Esophagus (tissue), 2 donors: ENCODE measurements around the gene PCBD1. TPM values are rescaled to one million over a fixed set of nuclear protein-coding genes. Genes with fewer than 3 reads are reported as not detected.

Experiments
- H3K27ac ChIP-seq, 2 donors: one replicate each; pipeline ENCODE4 v1.5.1; 2013; ENCODE audit warnings: low read depth in 2 of 2, mild to moderate bottlenecking in 2 of 2, inconsistent platforms in 1 of 2, low read length in 1 of 2, moderate library complexity in 1 of 2
- H3K27me3 ChIP-seq, 2 donors: one replicate each; pipeline ENCODE4 v1.6.1; 2013; ENCODE audit warnings: low read length in 2 of 2, control low read depth in 1 of 2, mild to moderate bottlenecking in 1 of 2; ENCODE audit not compliant: insufficient read depth in 2 of 2, control insufficient read depth in 1 of 2
- H3K36me3 ChIP-seq, 2 donors: one replicate each; pipeline ENCODE4 v1.6.1; 2013; ENCODE audit warnings: low read length in 1 of 2; ENCODE audit not compliant: control insufficient read depth in 2 of 2, insufficient read depth in 2 of 2
- H3K4me1 ChIP-seq, 2 donors: one replicate each; pipeline ENCODE4 v1.6.1; 2013; ENCODE audit warnings: low read length in 1 of 2; ENCODE audit not compliant: control insufficient read depth in 2 of 2, insufficient read depth in 2 of 2
- H3K4me3 ChIP-seq, 2 donors: one replicate each; pipeline ENCODE4 v1.5.1; 2013; ENCODE audit warnings: low read length in 2 of 2, mild to moderate bottlenecking in 2 of 2, low read depth in 1 of 2, moderate library complexity in 1 of 2
- H3K9me3 ChIP-seq, 2 donors: one replicate each; pipeline ENCODE4 v1.6.1; 2013; ENCODE audit warnings: mild to moderate bottlenecking in 2 of 2, low read depth in 1 of 2, low read length in 1 of 2, moderate library complexity in 1 of 2; ENCODE audit not compliant: control insufficient read depth in 2 of 2, insufficient read depth in 1 of 2
- WGBS, 2 donors: extraction: QIAGEN DNeasy Blood & Tissue Kit; methylation state at CpG; one replicate each; pipeline ENCODE4 v1.1.7; 2013; 5-methylcytosine and 5-hydroxymethylcytosine counted together
- polyA plus RNA-seq, 2 donors: library from polyadenylated mRNA; stranded (reverse); fragments of 200-250 nt; gene quantifications; one replicate each; pipeline ENCODE4 v1.2.3, GENCODE V29; 2013
- donor health status: healthy with polysubstance abuse.
- donor health status: Bipolar disorder and iron deficiency.

The PCBD1 gene
- 10 to 100 TPM; 42.5 to 60.4 TPM for polyA plus RNA-seq

- Histone ChIP-seq H3K27ac (peak within 1 kb of the TSS; percentile 81 to 90), H3K9me3 (no peaks in the 10 kb centered on the region), H3K36me3 (peaks cover 0 to 7% of the 10 kb centered on the region in 2 donors), H3K4me1 (peaks cover 6 to 14% of the 10 kb centered on the region in 2 donors), H3K4me3 (peak within 1 kb of the TSS; percentile 57 to 79), H3K27me3 (no peaks in the 10 kb centered on the region)
- 0% methylated on average over 63 to 85 of the region's 85 CpGs for WGBS, 2 donors
Measured at GRCh38 chr10:70887804-70888800, at the start of gene PCBD1. Gene PCBD1 (minus strand): TSS chr10:70888565. CDS start chr10:70888533, 32 bp downstream.

- 82 to 89% methylated on average over 7 of the region's 7 CpGs for WGBS, 2 donors
- peaks cover 0 to 6% of the 10 kb centered on the region in 2 donors for H3K4me1 ChIP-seq
- no peak overlapping the region for H3K27ac ChIP-seq
- H3K9me3 ChIP-seq = no peaks in the 10 kb centered on the region
- no peak overlapping the region for H3K4me3 ChIP-seq
- H3K27me3 ChIP-seq = no peaks in the 10 kb centered on the region
- no peaks in the 10 kb centered on the region for H3K36me3 ChIP-seq
Measured at GRCh38 chr10:70937661-70938060, 49.3 kb upstream of the PCBD1 start.

- Histone ChIP-seq H3K4me3 (no peak overlapping the region), H3K4me1 (peaks cover 3 to 6% of the 10 kb centered on the region in 2 donors), H3K27ac (no peak overlapping the region), H3K9me3 (no peaks in the 10 kb centered on the region), H3K36me3 (no peaks in the 10 kb centered on the region), H3K27me3 (no peaks in the 10 kb centered on the region)
- WGBS, 2 donors = 47 to 58% methylated on average over 4 to 6 of the region's 6 CpGs
Measured at GRCh38 chr10:70936111-70936510, 47.7 kb upstream of the PCBD1 start.

GRCh38 chr10:70935631-70936030, 47.3 kb upstream of the PCBD1 start:
- peaks cover 3 to 6% of the 10 kb centered on the region in 2 donors for H3K4me1 ChIP-seq
- no peaks in the 10 kb centered on the region for H3K27me3 ChIP-seq
- H3K27ac ChIP-seq = no peak overlapping the region
- H3K36me3 ChIP-seq = no peaks in the 10 kb centered on the region
- H3K9me3 ChIP-seq = no peaks in the 10 kb centered on the region
- no peak overlapping the region for H3K4me3 ChIP-seq
- 79 to 80% methylated on average over 10 of the region's 10 CpGs for WGBS, 2 donors

GRCh38 chr10:70935125-70935625, 46.8 kb upstream of the PCBD1 start:
- no peak overlapping the region for H3K27ac ChIP-seq
- H3K9me3 ChIP-seq = no peaks in the 10 kb centered on the region
- no peaks in the 10 kb centered on the region for H3K36me3 ChIP-seq
- 86 to 93% methylated on average over 11 of the region's 11 CpGs for WGBS, 2 donors
- H3K27me3 ChIP-seq = no peaks in the 10 kb centered on the region
- peaks cover 3 to 6% of the 10 kb centered on the region in 2 donors for H3K4me1 ChIP-seq
- H3K4me3 ChIP-seq = no peak overlapping the region

- Histone ChIP-seq H3K36me3 (no peaks in the 10 kb centered on the region), H3K27me3 (no peaks in the 10 kb centered on the region), H3K27ac (no peak overlapping the region), H3K4me1 (peaks cover 3 to 6% of the 10 kb centered on the region in 2 donors), H3K4me3 (no peak overlapping the region), H3K9me3 (no peaks in the 10 kb centered on the region)
- 71 to 82% methylated on average over 1 of the region's 1 CpG for WGBS, 2 donors
Measured at GRCh38 chr10:70934701-70935100, 46.3 kb upstream of the PCBD1 start.

GRCh38 chr10:70932392-70933196, 44.2 kb upstream of the PCBD1 start:
- Histone ChIP-seq H3K4me1 (peaks cover 3 to 6% of the 10 kb centered on the region in 2 donors), H3K27ac (no peak overlapping the region), H3K36me3 (no peaks in the 10 kb centered on the region), H3K4me3 (no peak overlapping the region), H3K9me3 (no peaks in the 10 kb centered on the region), H3K27me3 (no peaks in the 10 kb centered on the region)
- 67% methylated on average over 9 of the region's 9 CpGs for WGBS, 2 donors

GRCh38 chr10:70931168-70931815, 42.9 kb upstream of the PCBD1 start:
- 70 to 78% methylated on average over 15 of the region's 15 CpGs for WGBS, 2 donors
- Histone ChIP-seq H3K4me1 (peaks cover 2 to 3% of the 10 kb centered on the region in 2 donors), H3K27me3 (no peaks in the 10 kb centered on the region), H3K9me3 (no peaks in the 10 kb centered on the region), H3K4me3 (no peak overlapping the region), H3K36me3 (no peaks in the 10 kb centered on the region), H3K27ac (no peak overlapping the region)
